Pancreas (tissue), 10 donors: ENCODE results near the gene JCAD. TPM values are rescaled to one million over a fixed set of nuclear protein-coding genes. Genes with fewer than 3 reads are reported as not detected.

Source experiments
- ATAC-seq, 4 donors: fragments of 200-7000 bp; cut with Tn5 transposase; one replicate each; pipeline versions ENCODE4 v1.8.0 to v1.9.1; 2020; ENCODE audit warnings: mild to moderate bottlenecking in 4 of 4, moderate library complexity in 4 of 4
- DNase-seq, 6 donors: peaks; one replicate each; pipeline ENCODE4 v3.0.0-alpha.2; 2020
- FAIRE-seq: peaks from 2 replicates; lab custom pipeline; 2012; peaks lifted over from hg19 to GRCh38; lab: Jason Lieb, UNC
- H3K27ac ChIP-seq, 4 donors: fragments of 200-600 bp; sonication (generic); 1 replicate in 3 of 4; 2 replicates in 1 of 4; pipeline versions ENCODE4 v1.5.0 to v1.8.0; 2020
- H3K27me3 ChIP-seq, 4 donors: fragments of 200-600 bp; one replicate each; pipeline ENCODE4 v1.8.0; 2021
- H3K36me3 ChIP-seq, 3 donors: fragments of 200-600 bp; sonication (generic) in 1 of 3; one replicate each; pipeline versions ENCODE4 v1.5.0 to v1.8.0; 2020 to 2021
- H3K4me1 ChIP-seq, 3 donors: fragments of 200-600 bp; one replicate each; pipeline ENCODE4 v1.8.0; 2021
- H3K4me3 ChIP-seq, 4 donors: fragments of 200-600 bp; sonication (generic) in 2 of 4; one replicate each; pipeline versions ENCODE4 v1.5.0 to v1.8.0; 2020 to 2021
- H3K9me3 ChIP-seq, 4 donors: fragments of 200-600 bp; one replicate each; pipeline ENCODE4 v1.8.0; 2021
- WGBS, 2 donors: extraction: QIAGEN DNeasy Blood & Tissue Kit; methylation state at CpG; one replicate each; pipeline ENCODE4 v1.1.7; 2013; 5-methylcytosine and 5-hydroxymethylcytosine counted together
- intact Hi-C, 3 donors: fragments of 100-400 bp; cut with DNase I; formaldehyde crosslinking; loops; one replicate each; pipeline versions ENCODE4 v1.11.1 to v1.14.2; 2022
- polyA plus RNA-seq, 2 donors: library from polyadenylated mRNA; stranded (reverse); fragments of 200-250 nt; gene quantifications; one replicate each; pipeline ENCODE4 v1.2.3, GENCODE V29; 2013
- total RNA-seq, 6 donors: library from RNA; stranded (reverse); fragmentation: NEBNext Ultra II Directional in 4 of 6; extraction: Animal tissue kit (Norgen Biotek cat#: 25700) in 4 of 6; gene quantifications; one replicate each; pipeline versions ENCODE4 v1.2.1 to v1.2.4, GENCODE V29; 2021 to 2023
- TF ChIP-seq, protein P1 (sequence below), 4 donors: fragments of 200-600 bp; sonication (generic) in 3 of 4; IDR thresholded peaks; one replicate each; pipeline versions ENCODE4 v1.5.0 to v1.8.0; 2021; ENCODE audit warnings: antibody characterized with exemption in 4 of 4
- donor health status: healthy with polysubstance abuse.
- donor health status: DM: no; HTN: no; CAD: no; lungs with moderate emphysema.
- donor health status: DM: no; HTN: no; CAD: no.
- donor health status: control.
- donor health status: control.
- donor health status: Bipolar disorder and iron deficiency.
- donor health status: DM: yes; HTN: yes; CAD: no.
- donor health status: DM: no; HTN: no; CAD: no.
- donor health status: DM: no; HTN: no; CAD: no.
- donor health status: DM: yes; HTN: yes; CAD: no.

Gene JCAD
- total and polyA plus RNA-seq, 8 donors = 10.0 to 48.2 (median 23.0) TPM

DNA sequence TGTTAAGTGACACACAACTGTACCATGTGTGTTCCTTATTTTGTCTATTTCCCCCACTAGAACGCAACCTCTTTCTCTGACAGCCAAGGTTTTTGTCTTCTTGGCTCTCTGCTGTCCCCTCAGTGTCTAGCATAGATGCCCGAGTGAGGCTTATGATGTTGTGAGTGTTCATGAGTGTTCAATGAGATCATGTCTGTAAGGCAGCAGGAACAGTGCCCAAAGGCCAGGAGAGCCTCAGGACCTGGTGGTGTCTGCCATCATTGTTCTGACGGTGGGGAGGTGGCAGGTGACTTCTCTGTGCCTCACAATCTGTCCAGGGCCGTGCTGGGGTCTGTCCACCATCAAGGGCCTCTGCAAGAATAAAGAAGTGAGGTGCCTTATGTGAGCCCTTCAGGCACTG is 66.5 kb downstream of the JCAD start:
- Histone ChIP-seq H3K36me3 (no peaks in the 10 kb centered on the region), H3K9me3 (no peaks in the 10 kb centered on the region), H3K27ac (no peak overlapping the region), H3K27me3 (no peaks in the 10 kb centered on the region), H3K4me1 (no peaks in the 10 kb centered on the region), H3K4me3 (no peak overlapping the region)
- no peak for DNase-seq
- no peak for FAIRE-seq
- WGBS, 2 donors = 71 to 91% methylated on average over 4 of the region's 4 CpGs
- ATAC-seq = no peak
- intact Hi-C loops = no loop called here
- TF ChIP-seq, protein P1, sequence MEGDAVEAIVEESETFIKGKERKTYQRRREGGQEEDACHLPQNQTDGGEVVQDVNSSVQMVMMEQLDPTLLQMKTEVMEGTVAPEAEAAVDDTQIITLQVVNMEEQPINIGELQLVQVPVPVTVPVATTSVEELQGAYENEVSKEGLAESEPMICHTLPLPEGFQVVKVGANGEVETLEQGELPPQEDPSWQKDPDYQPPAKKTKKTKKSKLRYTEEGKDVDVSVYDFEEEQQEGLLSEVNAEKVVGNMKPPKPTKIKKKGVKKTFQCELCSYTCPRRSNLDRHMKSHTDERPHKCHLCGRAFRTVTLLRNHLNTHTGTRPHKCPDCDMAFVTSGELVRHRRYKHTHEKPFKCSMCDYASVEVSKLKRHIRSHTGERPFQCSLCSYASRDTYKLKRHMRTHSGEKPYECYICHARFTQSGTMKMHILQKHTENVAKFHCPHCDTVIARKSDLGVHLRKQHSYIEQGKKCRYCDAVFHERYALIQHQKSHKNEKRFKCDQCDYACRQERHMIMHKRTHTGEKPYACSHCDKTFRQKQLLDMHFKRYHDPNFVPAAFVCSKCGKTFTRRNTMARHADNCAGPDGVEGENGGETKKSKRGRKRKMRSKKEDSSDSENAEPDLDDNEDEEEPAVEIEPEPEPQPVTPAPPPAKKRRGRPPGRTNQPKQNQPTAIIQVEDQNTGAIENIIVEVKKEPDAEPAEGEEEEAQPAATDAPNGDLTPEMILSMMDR (IDR thresholded peaks at IDR 0.05) = no peak

DNA sequence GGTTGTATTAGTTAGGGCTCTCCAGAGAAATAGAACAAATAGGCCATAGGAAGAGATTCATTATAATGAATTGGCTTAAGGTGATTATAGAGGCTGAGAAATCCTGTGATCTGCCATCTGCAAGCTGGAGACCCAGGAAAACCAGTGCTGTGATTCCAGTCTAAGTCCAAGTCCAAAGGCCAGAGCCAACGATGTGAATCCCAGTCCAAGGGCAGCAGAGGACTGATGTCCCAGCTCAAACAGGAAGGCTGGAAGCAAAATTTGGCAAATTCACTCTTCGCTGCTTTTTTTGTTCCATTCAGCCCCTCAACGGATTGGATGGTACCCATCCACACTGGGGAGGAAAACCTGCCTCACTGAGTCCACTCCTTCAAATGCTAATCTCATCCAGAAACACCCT is 68.0 kb downstream of the JCAD start:
- H3K27ac ChIP-seq = no peak overlapping the region
- no peak overlapping the region for H3K4me3 ChIP-seq
- no peaks in the 10 kb centered on the region for H3K27me3 ChIP-seq
- no peaks in the 10 kb centered on the region for H3K4me1 ChIP-seq
- H3K36me3 ChIP-seq = no peaks in the 10 kb centered on the region
- TF ChIP-seq, protein P1 (IDR thresholded peaks at IDR 0.05) = no peak
- no peaks in the 10 kb centered on the region for H3K9me3 ChIP-seq
- intact Hi-C loops = no loop called here
- no peak for FAIRE-seq
- no peak for DNase-seq
- 75 to 80% methylated on average over 3 of the region's 3 CpGs for WGBS, 2 donors
- ATAC-seq = no peak

DNA sequence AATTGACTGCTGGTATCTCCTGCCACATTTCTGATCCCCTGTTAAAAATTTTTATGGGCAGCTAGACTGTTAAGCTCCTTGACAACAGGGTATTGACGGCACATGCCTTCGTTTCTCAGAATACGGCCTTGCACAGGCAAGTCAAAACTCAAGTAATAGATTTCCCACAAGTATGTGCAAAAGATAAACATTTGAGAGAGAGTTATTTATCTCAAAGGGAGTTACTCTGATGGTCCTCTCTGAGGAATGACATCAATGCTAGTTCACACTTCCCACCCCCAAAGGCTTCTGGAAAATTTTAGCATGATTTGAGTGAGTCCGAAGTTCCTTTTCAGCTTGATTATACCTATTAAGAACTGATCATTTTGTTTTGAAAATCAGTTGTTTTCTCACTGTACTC is 71.9 kb downstream of the JCAD start:
- FAIRE-seq (no peak), DNase-seq (no peak), ATAC-seq (no peak)
- H3K4me3 ChIP-seq = no peak overlapping the region
- H3K36me3 ChIP-seq = no peaks in the 10 kb centered on the region
- no peaks in the 10 kb centered on the region for H3K27me3 ChIP-seq
- WGBS, 2 donors = 52 to 58% methylated on average over 4 of the region's 4 CpGs
- TF ChIP-seq, protein P1 (IDR thresholded peaks at IDR 0.05) = no peak
- H3K9me3 ChIP-seq = no peaks in the 10 kb centered on the region
- no peak overlapping the region for H3K27ac ChIP-seq
- no peaks in the 10 kb centered on the region for H3K4me1 ChIP-seq
- intact Hi-C loops = no loop called here

DNA sequence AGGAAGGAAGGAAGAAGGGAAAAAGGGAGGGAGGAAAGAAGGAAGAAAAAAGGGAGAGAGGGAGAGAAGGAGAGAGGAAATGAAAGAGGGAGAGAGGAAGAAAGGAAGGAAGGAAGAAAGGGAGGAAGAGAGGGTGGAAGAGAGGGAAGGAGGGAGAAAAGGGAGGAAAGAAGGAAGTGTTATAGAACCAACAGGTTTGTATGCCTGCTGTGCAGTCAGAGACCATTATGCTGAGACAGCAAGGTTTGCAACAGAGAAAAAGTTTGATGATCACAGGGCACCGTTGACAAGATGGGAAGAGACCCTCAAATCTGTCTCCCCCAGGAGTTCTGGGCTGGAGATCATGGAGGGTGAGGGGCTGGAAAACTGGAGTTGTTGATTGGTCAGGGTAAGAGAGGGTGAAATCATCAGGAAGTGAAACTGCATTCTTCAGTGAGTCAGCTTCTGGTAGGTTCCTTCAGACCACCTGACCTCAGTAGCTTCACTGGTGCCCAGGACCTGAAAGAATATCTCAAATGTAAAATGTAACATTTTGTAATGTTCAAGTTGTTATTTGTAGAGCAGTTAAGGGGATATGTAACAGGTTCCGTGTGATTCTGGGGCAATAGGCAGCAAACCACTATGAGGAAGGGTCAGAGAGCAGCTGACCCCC is 76.3 kb downstream of the JCAD start:
- Histone ChIP-seq H3K4me1 (peaks cover 0 to 4% (median 0%) of the 10 kb centered on the region in 3 donors), H3K27me3 (no peaks in the 10 kb centered on the region), H3K9me3 (no peaks in the 10 kb centered on the region), H3K4me3 (no peak overlapping the region), H3K36me3 (no peaks in the 10 kb centered on the region), H3K27ac (no peak overlapping the region)
- 89 to 92% methylated on average over 2 of the region's 2 CpGs for WGBS, 2 donors
- FAIRE-seq (no peak), ATAC-seq (no peak), DNase-seq (no peak)
- TF ChIP-seq, protein P1 (IDR thresholded peaks at IDR 0.05) = no peak
- intact Hi-C loops = no loop called here

DNA sequence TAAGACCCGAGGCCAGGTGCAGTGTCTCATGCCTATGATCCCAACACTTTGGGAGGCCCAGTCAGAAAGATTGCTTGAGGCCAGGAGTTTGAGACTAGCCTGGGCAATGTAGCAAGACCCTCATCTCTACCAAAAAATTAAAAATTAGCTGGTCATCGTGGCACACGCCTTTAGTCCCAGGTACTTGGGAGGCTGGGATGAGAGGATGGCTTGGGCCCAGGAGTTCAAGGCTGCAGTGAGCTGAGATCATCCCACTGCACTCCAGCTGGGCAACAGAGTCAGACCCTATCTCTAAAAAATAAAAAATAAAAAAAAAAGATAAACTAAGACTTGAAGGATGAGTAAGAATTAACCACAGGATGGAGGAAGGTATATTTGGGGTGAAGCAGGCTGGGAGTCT is 77.9 kb downstream of the JCAD start:
- FAIRE-seq = no peak
- intact Hi-C loops = no loop called here
- no peak overlapping the region for H3K27ac ChIP-seq

More for the DNA sequence above, 77.9 kb downstream of the JCAD start:
- TF ChIP-seq, protein P1 (IDR thresholded peaks at IDR 0.05) = no peak
- no peak overlapping the region for H3K4me3 ChIP-seq
- no peak for DNase-seq
- no peaks in the 10 kb centered on the region for H3K36me3 ChIP-seq
- H3K9me3 ChIP-seq = no peaks in the 10 kb centered on the region
- 83 to 95% methylated on average over 3 of the region's 3 CpGs for WGBS, 2 donors
- no peak for ATAC-seq
- peaks cover 0 to 4% (median 0%) of the 10 kb centered on the region in 3 donors for H3K4me1 ChIP-seq
- H3K27me3 ChIP-seq = no peaks in the 10 kb centered on the region
